ENCODE data around the gene CLIP2.
"Not testable (repeated sequence)": the region's sequence is repeated elsewhere in the genome, so short reads cannot be mapped to it uniquely, and the experiment has no call there.

Gene CLIP2

DNA sequence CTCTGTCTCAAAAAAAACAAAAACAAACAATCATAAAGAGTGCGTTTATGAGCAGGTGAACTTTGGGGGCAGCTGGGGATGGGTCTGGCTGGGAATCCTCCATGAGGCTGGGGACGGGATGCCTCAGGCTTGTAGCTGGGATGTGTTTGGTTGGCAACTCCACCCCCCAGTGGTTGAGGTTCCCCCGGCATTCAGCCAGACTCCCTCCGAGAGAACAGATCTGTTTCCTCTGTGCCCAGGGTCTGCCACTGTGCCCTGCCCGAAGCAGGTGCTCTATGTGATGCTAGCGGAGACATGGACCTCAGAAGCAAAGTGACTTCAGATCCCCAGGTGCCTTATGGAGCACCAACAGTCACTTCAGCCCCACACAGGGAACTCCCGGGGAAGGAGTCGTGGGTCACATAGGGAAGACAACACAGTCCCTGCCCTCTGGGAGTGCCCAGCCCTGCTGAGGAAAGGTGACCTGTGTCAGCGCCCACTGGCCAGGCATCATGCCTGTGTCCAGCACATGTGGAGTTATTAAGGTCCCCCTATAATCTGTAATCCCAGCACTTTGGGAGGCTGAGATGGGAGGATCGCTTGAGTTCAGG is 135.2 kb downstream of the CLIP2 start:
- ChIA-PET POLR2A (no interaction called here), CTCF (no interaction called here)
- TF ChIP-seq TARDBP (IDR thresholded peaks at IDR 0.05) (no peak), ZNF384 (IDR thresholded peaks at IDR 0.05) (no peak), SP1 (IDR thresholded peaks at IDR 0.05) (no peak), SUZ12 (IDR thresholded peaks at IDR 0.05) (no peak), L3MBTL2 (conservative IDR thresholded peaks at IDR 0.05) (no peak), ARNT (IDR thresholded peaks at IDR 0.05) (no peak), FOXK2 (IDR thresholded peaks at IDR 0.05) (no peak), FOXM1 (IDR thresholded peaks at IDR 0.05; ENCODE audit: borderline replicate concordance) (no peak)
- TF ChIP-seq, protein P1, sequence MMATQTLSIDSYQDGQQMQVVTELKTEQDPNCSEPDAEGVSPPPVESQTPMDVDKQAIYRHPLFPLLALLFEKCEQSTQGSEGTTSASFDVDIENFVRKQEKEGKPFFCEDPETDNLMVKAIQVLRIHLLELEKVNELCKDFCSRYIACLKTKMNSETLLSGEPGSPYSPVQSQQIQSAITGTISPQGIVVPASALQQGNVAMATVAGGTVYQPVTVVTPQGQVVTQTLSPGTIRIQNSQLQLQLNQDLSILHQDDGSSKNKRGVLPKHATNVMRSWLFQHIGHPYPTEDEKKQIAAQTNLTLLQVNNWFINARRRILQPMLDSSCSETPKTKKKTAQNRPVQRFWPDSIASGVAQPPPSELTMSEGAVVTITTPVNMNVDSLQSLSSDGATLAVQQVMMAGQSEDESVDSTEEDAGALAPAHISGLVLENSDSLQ (IDR thresholded peaks at IDR 0.05): no peak
- DNase-seq (ENCODE audit: extremely low spot score): no peak

DNA sequence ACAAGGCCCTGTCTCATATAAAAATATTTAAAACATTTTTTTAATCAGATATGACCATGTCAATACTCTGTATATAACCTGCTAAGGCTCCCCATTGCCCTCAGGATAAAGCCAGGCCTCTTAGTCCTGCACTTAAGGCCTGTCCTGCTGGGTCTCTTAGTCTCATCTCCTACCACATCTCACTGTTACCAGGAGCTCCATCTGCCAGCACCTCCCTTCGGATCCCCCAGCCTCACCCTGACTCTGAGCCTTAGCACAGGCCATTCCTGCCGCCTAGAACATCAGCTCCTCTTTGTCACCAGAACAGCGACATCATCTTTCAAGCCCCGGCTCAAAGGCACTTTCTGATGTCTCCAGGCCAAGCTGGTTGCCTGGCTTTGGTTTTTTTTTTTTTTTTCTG is 138.8 kb downstream of the CLIP2 start:
- no peak for DNase-seq (ENCODE audit: extremely low spot score)
- CTCF ChIA-PET: interaction anchor here (0.6 to 0.7 kb wide), 3 partner anchors 27 to 626 kb away, joined by 3 read pairs; no protein-coding TSS in a partner anchor
- TF ChIP-seq LEF1 (IDR thresholded peaks at IDR 0.05; ENCODE audit: borderline replicate concordance): no peak
- POLR2A ChIA-PET: no interaction called here

DNA sequence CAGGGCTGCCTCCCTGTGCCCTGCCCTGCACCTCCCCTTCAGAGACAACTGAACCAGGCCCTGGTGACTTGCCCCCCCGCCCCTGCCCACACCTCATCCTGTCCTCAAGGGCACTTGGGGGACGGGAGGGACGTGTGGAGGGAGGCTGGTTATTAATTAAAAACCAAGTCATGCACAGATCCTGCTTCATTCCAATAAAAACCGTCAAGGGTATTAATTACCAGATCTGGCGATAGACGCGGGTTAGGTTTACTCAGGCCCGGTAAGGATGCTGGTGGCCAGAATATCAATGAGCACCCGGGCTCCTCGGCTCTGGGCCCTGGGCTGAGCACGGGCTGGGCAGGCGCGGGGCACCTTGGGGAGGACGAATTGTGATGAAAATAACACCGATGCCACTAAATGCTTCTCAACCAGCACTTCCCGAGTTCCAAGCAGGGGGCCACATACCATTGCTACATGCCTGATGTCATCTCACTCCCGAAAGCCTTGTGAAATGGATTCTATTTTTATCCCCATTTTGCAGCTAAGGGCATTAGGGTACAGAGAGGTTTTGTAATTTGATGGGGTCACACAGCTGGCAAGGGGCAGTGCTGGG is 140.0 kb downstream of the CLIP2 start:
- no peak for DNase-seq (ENCODE audit: extremely low spot score)
- ChIA-PET POLR2A (no interaction called here), CTCF (no interaction called here)
- no peak for TF ChIP-seq FOXK2 (IDR thresholded peaks at IDR 0.05)
- TF ChIP-seq CTBP1 (IDR thresholded peaks at IDR 0.05; ENCODE audit: borderline replicate concordance): no peak
- TF ChIP-seq SP1 (IDR thresholded peaks at IDR 0.05): no peak
- no peak for TF ChIP-seq BHLHE40 (IDR thresholded peaks at IDR 0.05; ENCODE audit: borderline replicate concordance)
- TF ChIP-seq, protein P1 (IDR thresholded peaks at IDR 0.05): no peak
- no peak for TF ChIP-seq ZNF384 (IDR thresholded peaks at IDR 0.05)
- TF ChIP-seq L3MBTL2 (conservative IDR thresholded peaks at IDR 0.05): no peak
- no peak for TF ChIP-seq ELF4 (IDR thresholded peaks at IDR 0.05)
- no peak for TF ChIP-seq LEF1 (IDR thresholded peaks at IDR 0.05; ENCODE audit: borderline replicate concordance)
- TF ChIP-seq ARNT (IDR thresholded peaks at IDR 0.05): no peak
- no peak for TF ChIP-seq SUZ12 (IDR thresholded peaks at IDR 0.05)
- no peak for TF ChIP-seq TARDBP (IDR thresholded peaks at IDR 0.05)
- no peak for TF ChIP-seq NFRKB (IDR thresholded peaks at IDR 0.05)
- TF ChIP-seq HDGF (IDR thresholded peaks at IDR 0.05; ENCODE audit: borderline replicate concordance): no peak
- TF ChIP-seq FOXA1 (IDR thresholded peaks at IDR 0.05): no peak
- TF ChIP-seq FOXM1 (IDR thresholded peaks at IDR 0.05; ENCODE audit: borderline replicate concordance): no peak

DNA sequence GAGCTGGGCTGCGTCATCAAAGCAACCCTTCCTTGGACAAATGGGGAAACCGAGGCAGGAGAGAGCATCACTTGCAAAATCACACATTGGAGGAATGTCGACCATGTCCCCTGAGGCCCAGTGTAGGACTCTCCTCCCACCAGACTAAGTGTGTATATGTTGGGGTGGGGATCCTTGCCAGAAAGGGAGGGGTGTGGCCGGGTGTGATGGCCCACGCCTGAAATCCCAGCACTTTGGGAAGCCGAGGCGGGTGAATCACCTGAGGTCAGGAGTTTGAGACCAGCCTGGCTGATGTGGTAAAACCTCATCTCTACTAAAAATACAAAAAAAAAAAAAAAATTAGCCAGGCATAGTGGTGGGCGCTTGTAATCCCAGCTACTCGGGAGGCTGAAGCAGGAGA is 141.2 kb downstream of the CLIP2 start:
- POLR2A ChIA-PET; DNase-seq (ENCODE audit: extremely low spot score): not testable (repeated sequence)
- CTCF ChIA-PET: interaction anchor here (0.6 kb wide), 1 partner anchor 10 kb away, joined by 3 read pairs; no protein-coding TSS in a partner anchor

DNA sequence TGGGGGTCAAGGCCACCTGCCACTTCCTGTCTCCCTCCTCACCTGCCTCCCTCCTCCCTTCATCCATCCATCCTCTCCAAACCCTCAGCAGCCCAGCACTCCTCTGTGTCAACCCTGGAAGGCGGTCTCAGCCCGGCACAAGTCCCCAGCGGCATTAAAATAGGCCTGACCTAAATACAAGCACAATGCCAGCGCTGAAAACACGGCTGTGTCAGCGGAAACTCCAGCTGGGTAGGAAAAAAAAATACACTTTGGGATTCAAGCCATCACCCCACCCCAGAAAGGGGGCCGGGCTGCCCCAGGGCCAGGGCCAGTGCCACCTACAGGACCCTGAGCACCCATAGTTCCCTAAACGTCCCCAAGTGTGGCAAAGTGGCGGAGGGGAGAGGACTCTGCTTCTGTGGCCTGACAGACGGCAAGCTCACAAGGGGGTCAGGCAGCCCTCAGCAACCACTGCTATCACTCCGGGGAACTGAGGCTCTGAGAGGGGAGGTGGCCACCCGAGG is 141.8 kb downstream of the CLIP2 start:
- POLR2A ChIA-PET: no interaction called here
- CTCF ChIA-PET: no interaction called here
- no peak for TF ChIP-seq FOXK2 (IDR thresholded peaks at IDR 0.05)
- no peak for TF ChIP-seq ELF4 (IDR thresholded peaks at IDR 0.05)
- DNase-seq (ENCODE audit: extremely low spot score): no peak

DNA sequence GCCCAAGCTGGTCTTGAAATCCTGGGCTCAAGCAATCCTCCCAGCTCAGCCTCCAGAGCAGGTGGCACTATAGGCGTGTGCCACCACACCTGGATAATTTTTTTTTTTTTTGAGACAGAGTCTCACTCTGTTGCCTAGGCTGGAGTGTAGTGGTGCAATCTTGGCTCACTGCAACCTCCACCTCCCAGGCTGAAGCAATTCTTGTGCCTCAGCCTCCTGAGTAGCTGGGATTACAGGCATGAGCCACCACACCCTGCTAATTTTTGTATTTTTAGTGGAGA is 148.0 kb downstream of the CLIP2 start:
- CTCF ChIA-PET: interaction anchor here (0.6 kb wide), 1 partner anchor 19 kb away, joined by 5 read pairs; no protein-coding TSS in a partner anchor
- POLR2A ChIA-PET; DNase-seq (ENCODE audit: extremely low spot score): not testable (repeated sequence)

DNA sequence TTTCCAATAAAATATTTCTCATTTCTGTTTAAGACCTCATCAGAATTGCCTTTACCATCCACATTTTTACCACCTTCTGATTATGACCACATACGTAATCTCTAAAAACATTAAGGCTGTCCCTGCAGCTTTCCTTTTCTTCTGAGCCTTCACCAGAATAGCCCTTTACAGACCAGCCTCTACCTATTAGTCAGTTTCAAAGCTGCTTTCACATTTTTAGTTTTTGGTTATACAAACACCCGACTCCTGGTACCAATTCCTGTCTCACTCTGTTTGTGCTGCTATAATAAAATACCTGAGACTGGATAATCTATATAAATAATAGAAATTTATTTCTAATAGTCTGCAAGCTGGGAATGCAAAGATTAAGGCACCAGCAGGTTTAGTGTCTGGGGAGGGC is 149.1 kb downstream of the CLIP2 start:
- no peak for DNase-seq (ENCODE audit: extremely low spot score)
- POLR2A ChIA-PET: no interaction called here
- CTCF ChIA-PET: no interaction called here
- TF ChIP-seq ELF4 (IDR thresholded peaks at IDR 0.05) (no peak), L3MBTL2 (conservative IDR thresholded peaks at IDR 0.05) (no peak), CTBP1 (IDR thresholded peaks at IDR 0.05; ENCODE audit: borderline replicate concordance) (no peak)

DNA sequence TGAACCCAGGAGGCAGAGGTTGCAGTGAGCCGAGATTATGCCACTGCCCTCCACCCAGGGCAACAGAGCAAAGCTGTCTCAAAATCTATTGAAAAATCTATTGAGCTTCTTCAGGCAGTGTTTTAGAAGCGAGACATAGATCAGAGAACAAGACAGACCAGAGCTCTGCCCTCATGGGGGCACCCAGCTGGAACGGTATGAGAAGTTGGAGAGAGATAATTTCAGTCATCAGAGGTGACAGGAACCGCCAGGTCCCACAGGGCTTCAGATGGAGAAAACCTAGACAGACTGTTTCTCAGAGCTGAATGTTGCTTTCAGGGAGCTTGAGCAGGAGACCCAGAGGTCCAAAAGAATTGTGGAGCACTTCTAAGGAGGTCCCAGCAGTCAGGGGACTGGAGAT is 150.3 kb downstream of the CLIP2 start:
- no peak for DNase-seq (ENCODE audit: extremely low spot score)
- no peak for TF ChIP-seq SUZ12 (IDR thresholded peaks at IDR 0.05)
- TF ChIP-seq ELF4 (IDR thresholded peaks at IDR 0.05): no peak
- no peak for TF ChIP-seq ZNF384 (IDR thresholded peaks at IDR 0.05)
- TF ChIP-seq, protein P1 (IDR thresholded peaks at IDR 0.05): no peak
- no peak for TF ChIP-seq HDGF (IDR thresholded peaks at IDR 0.05; ENCODE audit: borderline replicate concordance)
- no peak for TF ChIP-seq FOXM1 (IDR thresholded peaks at IDR 0.05; ENCODE audit: borderline replicate concordance)
- no peak for TF ChIP-seq NFRKB (IDR thresholded peaks at IDR 0.05)
- TF ChIP-seq FOXA1 (IDR thresholded peaks at IDR 0.05): no peak
- no peak for TF ChIP-seq TARDBP (IDR thresholded peaks at IDR 0.05)
- TF ChIP-seq FOXK2 (IDR thresholded peaks at IDR 0.05): no peak
- no peak for TF ChIP-seq ARNT (IDR thresholded peaks at IDR 0.05)
- TF ChIP-seq SP1 (IDR thresholded peaks at IDR 0.05): no peak
- ChIA-PET POLR2A (no interaction called here), CTCF (interaction anchor here (0.7 kb wide), 1 partner anchor 9 kb away, joined by 3 read pairs; no protein-coding TSS in a partner anchor)

DNA sequence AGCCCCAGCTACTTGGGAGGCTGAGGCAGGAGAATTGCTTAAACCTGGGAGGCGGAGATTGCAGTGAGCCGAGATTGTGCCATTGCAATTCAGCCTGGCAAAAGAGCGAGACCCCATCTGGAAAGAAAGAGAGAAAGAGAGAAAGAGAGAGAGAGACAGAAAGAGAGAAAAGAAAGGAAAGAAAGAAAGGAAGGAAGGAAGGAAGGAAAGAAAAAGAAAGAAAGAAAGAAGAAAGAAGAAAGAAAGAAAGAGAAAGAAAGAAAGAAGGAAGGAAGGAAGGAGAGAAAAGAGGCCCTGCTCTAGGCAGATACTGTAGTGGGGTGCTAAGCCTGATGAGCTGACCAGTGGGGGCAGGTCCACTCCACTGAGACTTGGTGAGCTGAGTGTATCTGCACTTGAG is 150.9 kb downstream of the CLIP2 start:
- CTCF ChIA-PET: interaction anchor here (0.6 to 0.7 kb wide), 2 partner anchors 8 to 10 kb away, joined by 3 read pairs; no protein-coding TSS in a partner anchor
- DNase-seq (ENCODE audit: extremely low spot score); POLR2A ChIA-PET: not testable (repeated sequence)

Data from HEK293T (cell line).